Measurements from ENCODE around the gene CNPY1. TPM values are rescaled to one million over a fixed set of nuclear protein-coding genes. Genes with fewer than 3 reads are reported as not detected.

Gene CNPY1
- total RNA-seq, 1 experiment from 2014 or later: not detected

GRCh38 chr7:155531681-155532080 lies 14.7 kb downstream of the CNPY1 start:
- no peak for TF ChIP-seq CTCF (conservative IDR thresholded peaks at IDR 0.05)
- Histone ChIP-seq H2BK20ac (ENCODE audit: low read depth, low read length, poor library complexity, severe bottlenecking) (no peak overlapping the region), H3K4me1 (ENCODE audit: insufficient read depth, low read length) (no peaks in the 10 kb centered on the region; the same call in 1 of the 2 replicates), H4K8ac (replicated peaks; ENCODE audit: insufficient read length, low read depth, low read length) (no peak overlapping the region), H2AK5ac (ENCODE audit: insufficient read length, low read length) (no peak overlapping the region), H2AFZ (ENCODE audit: low read length) (no peak overlapping the region), H3K9ac (ENCODE audit: extremely low read depth, insufficient read length, low read length) (no peak overlapping the region), H3K23me2 (ENCODE audit: insufficient read length, low read depth, low read length, poor library complexity, severe bottlenecking) (peaks cover 6% of the 10 kb centered on the region), H3K9me3 (ENCODE audit: control insufficient read depth, low read depth, low read length) (no peaks in the 10 kb centered on the region), H2BK15ac (ENCODE audit: low read depth, low read length) (no peak overlapping the region), H4K5ac (ENCODE audit: insufficient read length, low read depth, low read length) (no peak overlapping the region), H3K79me2 (ENCODE audit: insufficient read depth, low read length) (no peaks in the 10 kb centered on the region), H2BK5ac (ENCODE audit: insufficient read length, low read length) (no peak overlapping the region), H3K23ac (ENCODE audit: insufficient read length, low read depth, low read length) (no peak overlapping the region), H3K14ac (ENCODE audit: insufficient read depth, low read length) (no peak overlapping the region), H3K56ac (ENCODE audit: insufficient read length, low read depth, low read length) (no peak overlapping the region), H2BK120ac (ENCODE audit: low read depth, low read length, poor library complexity, severe bottlenecking) (no peak overlapping the region), H3T11ph (ENCODE audit: low read length) (no peak overlapping the region), H3K18ac (ENCODE audit: insufficient read length, low read depth, low read length) (no peak overlapping the region), H3K27ac (ENCODE audit: insufficient read length, low read depth, low read length) (no peak overlapping the region), H3K27me3 (ENCODE audit: insufficient read depth, low read length) (peaks cover 40% of the 10 kb centered on the region), H4K20me1 (ENCODE audit: control insufficient read depth, insufficient read depth, insufficient read length) (peaks cover 5% of the 10 kb centered on the region), H4K91ac (ENCODE audit: insufficient read length, low read depth, low read length) (no peak overlapping the region), H3K4me2 (ENCODE audit: insufficient read depth, insufficient read length, low read length) (no peak overlapping the region), H2BK12ac (ENCODE audit: insufficient read length, low read depth, low read length) (no peak overlapping the region), H3K4ac (ENCODE audit: low read depth, low read length) (no peak overlapping the region), H3K79me1 (ENCODE audit: insufficient read depth, low read depth, low read length, poor library complexity, severe bottlenecking) (no peaks in the 10 kb centered on the region)
- Mint-ChIP-seq H3K27ac (no peak overlapping the region), H3K4me1 (peaks cover 16% of the 10 kb centered on the region in 2 experiments), H3K27me3 (ENCODE audit: low read depth) (peaks cover 100% of the 10 kb centered on the region), H3K9me3 (peaks cover 4 to 15% of the 10 kb centered on the region in 2 experiments), H3K36me3 (ENCODE audit: insufficient read depth in 1 of 3, low read depth in 3 of 3) (no peaks in the 10 kb centered on the region; a peak in 1 of 7 replicates), H3K4me3 (no peak overlapping the region)
- WGBS (ENCODE audit: extremely low coverage, insufficient read length, low lambda C conversion rate): no CpG with 5 or more reads among the region's 9 CpGs
- no peak for DNase-seq

All from H9 (cell line).